OCI-LY1 (cell line): ENCODE measurements around the gene AP4E1.
"Not testable (repeated sequence)": the region's sequence is repeated elsewhere in the genome, so short reads cannot be mapped to it uniquely, and the experiment has no call there.

Experiments used
- H2AFZ ChIP-seq: fragments of 200-600 bp; sonication (generic), shearing (Covaris generic); 2 replicates; pipeline ENCODE4 v1.6.0; 2014; ENCODE audit warnings: antibody characterized with exemption, mild to moderate bottlenecking, low read length
- H3F3A ChIP-seq: fragments of 200-600 bp; sonication (generic), shearing (Covaris generic); 2 replicates; pipeline ENCODE4 v1.6.0; 2014; ENCODE audit warnings: mild to moderate bottlenecking, antibody characterized with exemption, low read length, moderate library complexity; ENCODE audit not compliant: insufficient read depth
- H3K27ac ChIP-seq: fragments of 200-600 bp; sonication (generic); 2 replicates; pipeline ENCODE4 v1.5.1; 2014; ENCODE audit warnings: low read length, mixed run types, mild to moderate bottlenecking, low read depth; ENCODE audit not compliant: poor library complexity, severe bottlenecking
- H3K27me3 ChIP-seq: fragments of 200-600 bp; sonication (generic); 2 replicates; pipeline ENCODE4 v1.6.0; 2014; ENCODE audit warnings: antibody characterized with exemption, mild to moderate bottlenecking, low read length, moderate library complexity; ENCODE audit not compliant: insufficient read depth
- H3K36me3 ChIP-seq: fragments of 200-600 bp; sonication (generic); 2 replicates; pipeline ENCODE4 v1.6.1; 2014; ENCODE audit warnings: mild to moderate bottlenecking, antibody characterized with exemption, low read length, moderate library complexity, mixed read lengths; ENCODE audit not compliant: insufficient read depth
- H3K4me1 ChIP-seq: fragments of 200-600 bp; sonication (generic); 2 replicates; pipeline ENCODE4 v1.5.1; 2014; ENCODE audit warnings: mild to moderate bottlenecking, low read length, moderate library complexity; ENCODE audit not compliant: insufficient read depth, severe bottlenecking
- H3K4me2 ChIP-seq: fragments of 200-600 bp; sonication (generic), shearing (Covaris generic); 2 replicates; pipeline ENCODE4 v1.6.1; 2014; ENCODE audit warnings: low read length
- H3K4me3 ChIP-seq: fragments of 200-600 bp; sonication (generic); 2 replicates; pipeline ENCODE4 v1.5.1; 2014; ENCODE audit warnings: low read length, low read depth, mild to moderate bottlenecking, mixed read lengths; ENCODE audit not compliant: poor library complexity, severe bottlenecking
- H3K79me2 ChIP-seq: fragments of 200-600 bp; shearing (Covaris generic); 2 replicates; pipeline ENCODE4 v1.6.1; 2016; ENCODE audit warnings: mixed run types, low read length, mixed read lengths; ENCODE audit not compliant: insufficient read depth
- H3K9ac ChIP-seq: fragments of 200-600 bp; sonication (generic), shearing (Covaris generic); 2 replicates; pipeline ENCODE4 v1.6.1; 2014; ENCODE audit warnings: mild to moderate bottlenecking, low read length, mixed read lengths
- H3K9me2 ChIP-seq: fragments of 200-600 bp; sonication (generic), shearing (Covaris generic); 2 replicates; pipeline ENCODE4 v1.6.1; 2014; ENCODE audit warnings: low read depth, mild to moderate bottlenecking, low read length, mixed read lengths
- H3K9me3 ChIP-seq: fragments of 200-600 bp; shearing (Covaris generic); 2 replicates; pipeline ENCODE4 v1.6.1; 2014; ENCODE audit warnings: low read length, mixed read lengths
- H4K20me1 ChIP-seq: fragments of 200-600 bp; sonication (generic), shearing (Covaris generic); 2 replicates; pipeline ENCODE4 v1.6.0; 2016; ENCODE audit warnings: mild to moderate bottlenecking, low read length; ENCODE audit not compliant: insufficient read depth
- EZH2 ChIP-seq: fragments of 200-600 bp; sonication (generic), shearing (Covaris generic); IDR thresholded peaks from 2 replicates; pipeline ENCODE4 v1.8.0; 2017; ENCODE audit warnings: borderline replicate concordance, mixed run types, mild to moderate bottlenecking, antibody characterized with exemption, low read length, moderate library complexity, mixed read lengths
- TF ChIP-seq, protein P1 (sequence below): fragments of 200-600 bp; sonication (generic), shearing (Covaris generic); IDR thresholded peaks from 2 replicates; pipeline ENCODE4 v1.5.1; 2017; ENCODE audit warnings: mild to moderate bottlenecking, antibody characterized with exemption, low read length, moderate library complexity, mixed read lengths

The AP4E1 gene

DNA sequence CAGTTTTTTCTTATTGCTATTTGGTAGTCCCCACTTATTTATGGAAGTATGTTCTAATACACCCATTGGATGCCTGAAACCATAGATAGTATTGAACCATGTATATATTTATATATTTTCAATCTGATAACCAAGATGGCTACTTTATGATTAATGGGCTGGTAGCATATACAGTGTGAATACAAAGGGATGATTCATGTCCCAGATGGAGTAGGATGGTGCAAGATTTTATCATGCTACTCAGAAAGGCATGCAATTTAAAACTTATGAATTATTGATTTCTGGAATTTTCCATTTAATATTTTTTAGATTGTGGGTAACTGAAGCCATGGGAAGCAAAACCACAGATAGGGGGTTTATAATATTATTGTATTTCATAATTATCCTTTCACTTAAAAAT is 35.2 kb downstream of the AP4E1 start:
- Histone ChIP-seq H3K4me2 (no peak overlapping the region), H3K27ac (no peak overlapping the region), H3K79me2 (no peaks in the 10 kb centered on the region), H3K36me3 (peaks cover 39% of the 10 kb centered on the region), H3K9me2 (no peaks in the 10 kb centered on the region), H3K9ac (no peak overlapping the region), H3K4me1 (no peaks in the 10 kb centered on the region), H3K4me3 (no peak overlapping the region), H3K27me3 (no peaks in the 10 kb centered on the region), H4K20me1 (no peaks in the 10 kb centered on the region), H2AFZ (no peak overlapping the region), H3F3A (no peaks in the 10 kb centered on the region), H3K9me3 (no peaks in the 10 kb centered on the region)
- TF ChIP-seq, protein P1, sequence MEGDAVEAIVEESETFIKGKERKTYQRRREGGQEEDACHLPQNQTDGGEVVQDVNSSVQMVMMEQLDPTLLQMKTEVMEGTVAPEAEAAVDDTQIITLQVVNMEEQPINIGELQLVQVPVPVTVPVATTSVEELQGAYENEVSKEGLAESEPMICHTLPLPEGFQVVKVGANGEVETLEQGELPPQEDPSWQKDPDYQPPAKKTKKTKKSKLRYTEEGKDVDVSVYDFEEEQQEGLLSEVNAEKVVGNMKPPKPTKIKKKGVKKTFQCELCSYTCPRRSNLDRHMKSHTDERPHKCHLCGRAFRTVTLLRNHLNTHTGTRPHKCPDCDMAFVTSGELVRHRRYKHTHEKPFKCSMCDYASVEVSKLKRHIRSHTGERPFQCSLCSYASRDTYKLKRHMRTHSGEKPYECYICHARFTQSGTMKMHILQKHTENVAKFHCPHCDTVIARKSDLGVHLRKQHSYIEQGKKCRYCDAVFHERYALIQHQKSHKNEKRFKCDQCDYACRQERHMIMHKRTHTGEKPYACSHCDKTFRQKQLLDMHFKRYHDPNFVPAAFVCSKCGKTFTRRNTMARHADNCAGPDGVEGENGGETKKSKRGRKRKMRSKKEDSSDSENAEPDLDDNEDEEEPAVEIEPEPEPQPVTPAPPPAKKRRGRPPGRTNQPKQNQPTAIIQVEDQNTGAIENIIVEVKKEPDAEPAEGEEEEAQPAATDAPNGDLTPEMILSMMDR: no peak
- no peak for TF ChIP-seq EZH2

DNA sequence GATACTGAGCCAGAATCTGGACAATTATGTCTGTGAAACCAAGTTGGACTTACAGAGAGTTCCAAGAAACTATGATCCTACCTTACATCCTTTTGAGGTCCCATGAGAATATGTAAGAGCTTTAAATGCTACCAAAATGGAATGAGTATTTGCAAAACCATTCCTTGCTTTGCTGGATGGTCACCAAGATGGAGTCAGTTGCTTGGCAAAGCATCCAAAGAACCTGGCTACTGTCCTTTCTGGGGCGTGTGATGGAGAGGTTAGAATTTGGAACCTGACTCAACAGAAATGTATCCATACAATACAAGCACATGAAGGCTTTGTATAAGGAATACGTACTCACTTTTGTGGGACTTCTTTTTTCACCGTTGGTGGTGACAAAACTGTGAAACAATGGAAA is 36.2 kb downstream of the AP4E1 start:
- Histone ChIP-seq H3K4me3 (no peak overlapping the region), H3K9me2 (no peaks in the 10 kb centered on the region), H3K4me1 (no peaks in the 10 kb centered on the region), H3K36me3 (peaks cover 44% of the 10 kb centered on the region), H3K4me2 (no peak overlapping the region), H3K9me3 (no peaks in the 10 kb centered on the region), H3K79me2 (no peaks in the 10 kb centered on the region), H3K27me3 (no peaks in the 10 kb centered on the region), H3K9ac (no peak overlapping the region), H3K27ac (no peak overlapping the region), H4K20me1 (no peaks in the 10 kb centered on the region), H2AFZ (no peak overlapping the region), H3F3A (no peaks in the 10 kb centered on the region)
- TF ChIP-seq EZH2: no peak
- TF ChIP-seq, protein P1: no peak

DNA sequence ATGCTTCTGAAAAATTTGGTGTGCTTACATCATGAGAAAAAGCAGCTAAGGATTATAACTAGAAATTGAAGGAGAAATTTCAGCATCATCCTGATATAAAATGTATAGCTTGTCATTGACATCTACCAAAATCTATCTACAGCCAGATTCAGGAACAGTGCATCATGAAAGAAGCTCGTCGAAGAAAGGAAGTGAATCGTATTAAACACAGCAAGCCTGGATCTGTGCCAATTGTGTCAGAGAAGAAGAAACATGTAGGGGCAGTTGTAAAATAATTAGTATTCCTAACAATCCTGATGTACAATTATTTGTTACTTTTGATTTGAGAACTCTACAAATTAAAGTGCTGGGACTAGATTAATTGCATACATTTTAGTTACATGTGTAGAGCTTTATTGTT is 37.2 kb downstream of the AP4E1 start:
- Histone ChIP-seq H3K4me2 (no peak overlapping the region), H3K27me3 (no peaks in the 10 kb centered on the region), H3K9ac (no peak overlapping the region), H3K79me2 (no peaks in the 10 kb centered on the region), H3K9me3 (no peaks in the 10 kb centered on the region), H3K4me1 (no peaks in the 10 kb centered on the region), H3F3A (no peaks in the 10 kb centered on the region), H4K20me1 (no peaks in the 10 kb centered on the region), H2AFZ (no peak overlapping the region), H3K36me3 (peaks cover 53% of the 10 kb centered on the region), H3K27ac (no peak overlapping the region), H3K4me3 (no peak overlapping the region), H3K9me2 (no peaks in the 10 kb centered on the region)
- TF ChIP-seq EZH2: no peak
- TF ChIP-seq, protein P1: no peak

DNA sequence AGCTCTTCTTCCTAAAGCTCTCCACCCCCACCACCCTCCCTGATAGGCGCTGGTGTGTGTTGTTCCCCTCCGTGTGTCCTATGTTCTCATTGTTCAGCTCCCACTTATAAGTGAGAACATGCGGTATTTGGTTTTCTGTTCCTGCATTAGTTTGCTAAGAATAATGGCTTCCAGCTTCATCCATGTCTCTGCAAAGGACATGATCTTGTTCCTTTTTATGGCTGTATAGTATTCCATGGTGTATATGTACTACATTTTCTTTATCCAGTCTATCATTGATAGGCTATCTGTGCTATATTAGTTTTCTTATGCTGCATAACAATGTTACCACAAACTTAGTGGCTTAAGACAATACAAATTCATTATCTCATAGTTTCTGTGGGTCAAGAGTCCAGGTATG is 42.3 kb downstream of the AP4E1 start:
- peaks cover 71% of the 10 kb centered on the region for H3K36me3 ChIP-seq
- not testable (repeated sequence) for H3K9me2 ChIP-seq, H3K9ac ChIP-seq, H3K4me1 ChIP-seq, H3K79me2 ChIP-seq, H3K27me3 ChIP-seq, H2AFZ ChIP-seq, H3F3A ChIP-seq, H4K20me1 ChIP-seq, H3K27ac ChIP-seq, H3K9me3 ChIP-seq, H3K4me3 ChIP-seq, H3K4me2 ChIP-seq
